Common myeloid progenitor, CD34-positive (primary cell): ENCODE measurements around the gene LRRC1.

ENCODE experiments used
- CTCF ChIA-PET: fragments of 350-600 bp; sonication (Branson Sonifier 250); formaldehyde crosslinking; loops from one replicate; lab custom pipeline; 2021; ENCODE audit warnings: antibody characterized with exemption; lab: Charles Lee
- POLR2A ChIA-PET: fragments of 350-600 bp; sonication (Branson Sonifier 250); formaldehyde crosslinking; loops from one replicate; lab custom pipeline; 2021; ENCODE audit warnings: antibody characterized with exemption; lab: Charles Lee
- DNase-seq, 3 donors: peaks; one replicate each; pipeline versions ENCODE4 v3.0.0 to v3.0.0-alpha.2; 2013
- H3K27ac ChIP-seq, 2 experiments: 1 replicate in 1 of 2; 2 replicates in 1 of 2; pipeline ENCODE4 v1.7.0; 2013; ENCODE audit warnings: inconsistent platforms in 2 of 2, low read length in 2 of 2, mild to moderate bottlenecking in 2 of 2, low read depth in 1 of 2, moderate library complexity in 1 of 2; ENCODE audit not compliant: severe bottlenecking in 2 of 2, insufficient read depth in 1 of 2, poor library complexity in 1 of 2
- H3K27me3 ChIP-seq, 5 experiments: replicated peaks in 2 of 5; 1 replicate in 3 of 5; 2 replicates in 2 of 5; pipeline versions ENCODE4 v1.6.1 to v1.7.0; 2013; ENCODE audit warnings: low read length in 4 of 5, mild to moderate bottlenecking in 2 of 5, moderate library complexity in 2 of 5, inconsistent platforms in 1 of 5; ENCODE audit not compliant: insufficient read depth in 5 of 5, control insufficient read depth in 4 of 5
- H3K36me3 ChIP-seq, 4 experiments: 1 replicate in 2 of 4; 2 replicates in 2 of 4; pipeline versions ENCODE4 v1.6.1 to v1.7.0; 2013; ENCODE audit warnings: low read length in 3 of 4, control low read depth in 1 of 4, mild to moderate bottlenecking in 1 of 4; ENCODE audit not compliant: control insufficient read depth in 4 of 4, insufficient read depth in 4 of 4
- H3K4me1 ChIP-seq, 4 experiments: 1 replicate in 3 of 4; 2 replicates in 1 of 4; pipeline versions ENCODE4 v1.6.1 to v1.7.1; 2013; ENCODE audit warnings: low read length in 3 of 4, mild to moderate bottlenecking in 3 of 4, control low read depth in 1 of 4, inconsistent platforms in 1 of 4, moderate library complexity in 1 of 4; ENCODE audit not compliant: control insufficient read depth in 4 of 4, insufficient read depth in 4 of 4; ENCODE audit errors: control extremely low read depth in 1 of 4
- H3K4me3 ChIP-seq, 7 experiments: 1 replicate in 4 of 7; 2 replicates in 3 of 7; pipeline versions ENCODE4 v1.5.1 to v1.7.0; 2013; ENCODE audit warnings: mild to moderate bottlenecking in 7 of 7, low read length in 6 of 7, moderate library complexity in 6 of 7, inconsistent platforms in 2 of 7, low read depth in 2 of 7, control low read depth in 1 of 7; ENCODE audit not compliant: insufficient read depth in 4 of 7, control insufficient read depth in 1 of 7; ENCODE audit errors: extremely low read depth in 1 of 7
- H3K9me3 ChIP-seq, 5 experiments: 1 replicate in 4 of 5; 2 replicates in 1 of 5; pipeline versions ENCODE4 v1.6.1 to v1.7.1; 2013; ENCODE audit warnings: low read length in 4 of 5, mild to moderate bottlenecking in 2 of 5, inconsistent platforms in 1 of 5, low read depth in 1 of 5, moderate library complexity in 1 of 5; ENCODE audit not compliant: control insufficient read depth in 4 of 5, insufficient read depth in 2 of 5; ENCODE audit errors: control extremely low read depth in 1 of 5
- WGBS: methylation state at CpG from one replicate; pipeline ENCODE4 v1.1.5; 2013; ENCODE audit not compliant: insufficient coverage; 5-methylcytosine and 5-hydroxymethylcytosine counted together

Gene LRRC1

DNA sequence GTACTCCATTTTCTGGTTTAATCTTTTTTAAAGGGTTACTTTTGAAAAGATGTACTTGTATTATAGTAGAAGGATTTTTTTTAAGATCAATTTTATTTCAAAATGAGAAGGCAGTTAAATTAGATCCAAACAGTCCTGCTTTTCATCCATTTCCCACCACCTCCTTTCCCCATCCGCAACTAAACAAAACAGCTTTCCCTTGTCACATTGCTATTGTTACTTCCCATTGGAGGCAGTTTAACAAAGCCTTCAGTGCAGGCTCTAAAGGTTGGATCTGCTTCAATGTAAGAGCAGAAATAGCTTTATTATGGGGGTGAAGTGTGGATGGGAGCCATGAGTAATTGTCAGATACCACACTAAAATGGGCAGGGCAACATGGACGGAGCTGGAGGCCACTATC lies 65.7 kb downstream of the LRRC1 start:
- no peak for DNase-seq
- peaks cover 0 to 2% (median 0%) of the 10 kb centered on the region in 4 experiments for H3K36me3 ChIP-seq
- WGBS = 100% methylated on average over 1 of the region's 2 CpGs
- H3K27ac ChIP-seq = no peak overlapping the region
- POLR2A ChIA-PET = no interaction called here
- no peaks in the 10 kb centered on the region for H3K4me1 ChIP-seq
- H3K4me3 ChIP-seq = no peak overlapping the region
- H3K9me3 ChIP-seq = no peaks in the 10 kb centered on the region
- CTCF ChIA-PET = no interaction called here
- H3K27me3 ChIP-seq = no peaks in the 10 kb centered on the region

DNA sequence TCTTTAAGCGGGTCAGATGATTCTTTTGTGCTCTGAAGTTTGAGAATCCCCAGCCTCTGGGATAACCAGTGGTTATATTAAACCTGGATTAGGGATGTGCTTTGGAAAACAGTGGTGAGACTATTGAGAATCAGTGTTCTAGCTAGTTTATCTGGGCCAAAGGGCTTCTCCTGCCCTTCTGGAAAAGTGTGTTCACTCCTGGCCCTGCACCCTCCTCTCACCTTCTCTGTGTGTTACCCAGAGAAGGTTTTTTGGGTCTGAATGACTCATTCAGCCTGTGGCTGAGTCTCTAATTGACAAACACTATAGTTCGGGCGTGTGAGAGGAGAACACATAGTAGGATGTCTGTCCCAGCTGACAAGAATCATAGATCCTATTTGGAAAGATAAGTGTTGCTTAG lies 66.7 kb downstream of the LRRC1 start:
- Histone ChIP-seq H3K27ac (no peak overlapping the region), H3K9me3 (no peaks in the 10 kb centered on the region), H3K36me3 (peaks cover 0 to 2% (median 0%) of the 10 kb centered on the region in 4 experiments), H3K4me1 (no peaks in the 10 kb centered on the region), H3K4me3 (no peak overlapping the region), H3K27me3 (no peaks in the 10 kb centered on the region)
- WGBS = 94% methylated on average over 3 of the region's 3 CpGs
- ChIA-PET CTCF (no interaction called here), POLR2A (no interaction called here)
- no peak for DNase-seq

- ChIA-PET CTCF (interaction anchor here (1.1 kb wide), 1 partner anchor 69 kb away, joined by 3 read pairs; no protein-coding TSS in a partner anchor), POLR2A (no interaction called here)
- Histone ChIP-seq H3K27ac (no peak overlapping the region), H3K27me3 (no peaks in the 10 kb centered on the region), H3K36me3 (peaks cover 0 to 2% (median 0%) of the 10 kb centered on the region in 4 experiments), H3K4me3 (no peak overlapping the region), H3K9me3 (no peaks in the 10 kb centered on the region), H3K4me1 (no peaks in the 10 kb centered on the region)
- 74% methylated on average over 4 of the region's 7 CpGs for WGBS
- no peak for DNase-seq
Observed at GRCh38 chr6:53862662-53863462, 68.1 kb downstream of the LRRC1 start.

GRCh38 chr6:53864781-53865180 lies 70.0 kb downstream of the LRRC1 start:
- Histone ChIP-seq H3K4me3 (no peak overlapping the region), H3K36me3 (peaks cover 0 to 1% (median 0%) of the 10 kb centered on the region in 4 experiments), H3K9me3 (no peaks in the 10 kb centered on the region), H3K4me1 (no peaks in the 10 kb centered on the region), H3K27me3 (no peaks in the 10 kb centered on the region), H3K27ac (no peak overlapping the region)
- ChIA-PET POLR2A (no interaction called here), CTCF (no interaction called here)
- DNase-seq = no peak
- WGBS = 100% methylated on average over 4 of the region's 5 CpGs

DNA sequence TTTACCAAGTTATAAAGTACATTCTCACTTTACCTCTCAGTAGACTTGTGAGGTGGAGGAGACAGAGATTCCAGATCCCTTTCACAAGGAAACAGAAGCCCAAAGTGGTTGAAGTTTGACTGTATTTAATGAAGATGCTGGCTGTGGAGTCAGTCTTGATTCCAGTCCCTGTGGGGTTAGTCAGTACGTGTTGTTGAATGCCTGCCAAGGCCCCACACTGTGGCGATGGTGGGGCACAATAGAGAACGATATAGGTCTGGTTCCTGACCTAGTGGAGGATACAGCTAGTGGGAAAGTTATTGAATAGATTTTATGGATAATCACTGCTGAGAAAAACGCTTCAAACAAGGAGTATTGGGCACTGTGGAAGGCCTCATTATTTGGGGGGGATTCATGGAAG lies 71.4 kb downstream of the LRRC1 start:
- no peaks in the 10 kb centered on the region for H3K27me3 ChIP-seq
- H3K4me1 ChIP-seq = no peaks in the 10 kb centered on the region
- H3K36me3 ChIP-seq = no peaks in the 10 kb centered on the region
- no peak overlapping the region for H3K4me3 ChIP-seq
- DNase-seq = no peak
- no peak overlapping the region for H3K27ac ChIP-seq
- H3K9me3 ChIP-seq = no peaks in the 10 kb centered on the region
- WGBS = 98% methylated on average over 4 of the region's 4 CpGs
- ChIA-PET CTCF (no interaction called here), POLR2A (no interaction called here)

- CTCF ChIA-PET = no interaction called here
- H3K36me3 ChIP-seq = no peaks in the 10 kb centered on the region
- POLR2A ChIA-PET = no interaction called here
- H3K4me3 ChIP-seq = no peak overlapping the region
- H3K9me3 ChIP-seq = peaks cover 0 to 3% (median 0%) of the 10 kb centered on the region in 5 experiments
- H3K27ac ChIP-seq = no peak overlapping the region
- no peaks in the 10 kb centered on the region for H3K4me1 ChIP-seq
- no peaks in the 10 kb centered on the region for H3K27me3 ChIP-seq
- no peak for DNase-seq
Observed at GRCh38 chr6:53868626-53869025, 73.8 kb downstream of the LRRC1 start.

DNA sequence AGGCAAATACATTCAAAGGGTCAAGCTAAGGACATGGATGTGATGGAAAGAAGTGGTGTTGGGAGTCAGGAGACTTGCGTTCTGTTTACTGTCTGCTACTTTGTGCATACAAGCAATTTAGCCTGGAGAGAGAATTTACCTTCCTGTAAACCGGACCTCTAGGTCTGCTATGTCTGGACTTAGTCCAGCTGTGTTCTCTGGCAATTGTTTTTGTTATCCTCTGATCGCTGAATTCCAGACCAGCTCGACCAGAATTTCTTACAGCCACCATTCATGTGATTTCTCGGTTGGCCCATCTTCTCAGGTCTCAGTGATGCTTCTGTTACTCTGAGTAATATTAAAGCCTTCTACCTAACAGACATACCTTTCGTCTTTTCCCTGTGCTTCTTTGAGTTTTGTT lies 75.2 kb downstream of the LRRC1 start:
- Histone ChIP-seq H3K27ac (no peak overlapping the region), H3K9me3 (peaks cover 0 to 3% (median 0%) of the 10 kb centered on the region in 5 experiments), H3K27me3 (no peaks in the 10 kb centered on the region), H3K4me1 (no peaks in the 10 kb centered on the region), H3K36me3 (no peaks in the 10 kb centered on the region), H3K4me3 (no peak overlapping the region)
- WGBS = 94% methylated on average over 3 of the region's 6 CpGs
- ChIA-PET CTCF (no interaction called here), POLR2A (no interaction called here)
- DNase-seq = no peak
